Amygdala (tissue), 56 donors: Measurements from ENCODE around the gene CHD1L.

Experiments used
- DNase-seq, 56 donors: peaks; one replicate each; lab custom pipeline; 2025; lab: John Stamatoyannopoulos, UW

Gene CHD1L

DNA sequence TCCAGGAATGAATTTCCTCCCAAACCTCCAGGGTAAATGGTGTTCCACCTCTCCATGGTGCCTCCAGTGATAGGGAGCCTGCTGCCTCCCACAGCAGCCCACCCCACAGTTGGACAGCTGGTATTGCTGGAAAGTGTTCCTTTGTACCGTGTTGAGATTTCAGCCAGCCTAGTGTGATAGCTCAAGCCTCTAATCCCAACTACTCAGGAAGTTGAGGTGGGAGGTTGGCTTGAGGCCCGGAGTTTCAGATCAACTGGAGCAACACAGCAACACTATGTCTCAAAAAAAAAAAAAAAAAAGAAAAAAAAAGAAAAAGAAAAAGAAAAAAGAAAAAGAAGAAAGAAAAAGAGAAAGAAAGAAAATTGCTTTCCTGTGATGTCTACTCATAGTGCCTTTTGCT is 96.1 kb downstream of the CHD1L start:
- DNase-seq, result no peak

DNA sequence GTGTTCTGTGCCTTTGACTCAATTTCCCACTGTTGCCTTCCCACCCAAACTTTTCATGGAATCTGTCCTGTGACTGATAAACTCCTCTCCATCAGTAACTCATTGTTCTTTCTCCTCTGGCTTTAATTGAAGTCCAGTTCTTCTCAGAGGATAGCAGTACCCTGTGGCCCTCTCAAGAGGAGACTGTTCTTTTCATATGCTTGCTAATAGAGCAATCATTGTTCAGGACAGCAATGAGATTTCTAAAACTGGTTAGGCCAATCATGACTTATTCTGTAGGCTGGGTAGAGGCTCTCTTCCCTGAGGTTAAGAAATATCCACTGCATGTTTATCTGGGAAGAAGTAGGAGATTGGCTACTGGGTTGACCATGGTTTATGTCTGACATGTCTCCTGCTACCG is 98.8 kb downstream of the CHD1L start:
- DNase-seq, result no peak
